Thymus (tissue), 11 donors: ENCODE data around the gene ANKRD13D. TPM values are rescaled to one million over a fixed set of nuclear protein-coding genes. Genes with fewer than 3 reads are reported as not detected.
A peak's percentile ranks its signal among the peaks of the same experiment; 100 is the strongest.

Source experiments
- DNase-seq, 9 donors: peaks; one replicate each; pipeline ENCODE4 v3.0.0-alpha.2; 2013; ENCODE audit warnings: low spot score in 9 of 9, low read depth in 6 of 9, missing footprints in 1 of 9
- H3K27ac ChIP-seq, 2 donors: one replicate each; pipeline ENCODE4 v1.5.1; 2013; ENCODE audit warnings: control low read depth in 1 of 2, low read depth in 1 of 2, low read length in 1 of 2, mild to moderate bottlenecking in 1 of 2, moderate library complexity in 1 of 2
- H3K27me3 ChIP-seq, 2 donors: one replicate each; pipeline ENCODE4 v1.5.1; 2013; ENCODE audit warnings: low read length in 1 of 2; ENCODE audit not compliant: control insufficient read depth in 2 of 2, insufficient read depth in 1 of 2
- H3K36me3 ChIP-seq, 2 donors: one replicate each; pipeline ENCODE4 v1.5.1; 2013; ENCODE audit warnings: low read length in 1 of 2, mild to moderate bottlenecking in 1 of 2, moderate library complexity in 1 of 2; ENCODE audit not compliant: control insufficient read depth in 2 of 2, insufficient read depth in 2 of 2
- H3K4me1 ChIP-seq, 2 donors: one replicate each; pipeline ENCODE4 v1.5.1; 2013; ENCODE audit warnings: low read length in 2 of 2; ENCODE audit not compliant: control insufficient read depth in 2 of 2, insufficient read depth in 2 of 2
- H3K4me3 ChIP-seq, 2 donors: one replicate each; pipeline ENCODE4 v1.5.1; 2013; ENCODE audit warnings: low read length in 2 of 2, control low read depth in 1 of 2, mild to moderate bottlenecking in 1 of 2
- H3K9me3 ChIP-seq, 2 donors: one replicate each; pipeline ENCODE4 v1.5.1; 2013; ENCODE audit warnings: low read length in 1 of 2, mild to moderate bottlenecking in 1 of 2; ENCODE audit not compliant: control insufficient read depth in 2 of 2, insufficient read depth in 1 of 2
- WGBS: extraction: QIAGEN DNeasy Blood & Tissue Kit; methylation state at CpG from one replicate; pipeline ENCODE4 v1.1.7; 2013; 5-methylcytosine and 5-hydroxymethylcytosine counted together
- polyA plus RNA-seq: library from polyadenylated mRNA; stranded (reverse); fragments of 200-250 nt; gene quantifications from one replicate; pipeline ENCODE4 v1.2.3, GENCODE V29; 2013
- total RNA-seq: library from RNA; stranded (reverse); fragments of 120-200 nt; gene quantifications from one replicate; pipeline ENCODE4 v1.2.4, GENCODE V29; 2013
- donor health status: healthy.

ANKRD13D gene
- total and polyA plus RNA-seq, 2 donors: 32.1 to 99.1 TPM

GRCh38 chr11:67250059-67251043 is 38.8 kb upstream of the ANKRD13D start:
- Histone ChIP-seq H3K4me3 (no peak overlapping the region), H3K27me3 (no peaks in the 10 kb centered on the region), H3K4me1 (no peaks in the 10 kb centered on the region), H3K9me3 (no peaks in the 10 kb centered on the region), H3K36me3 (peaks cover 92 to 100% of the 10 kb centered on the region in 2 donors), H3K27ac (no peak overlapping the region)
- no peak for DNase-seq
- WGBS: 97% methylated on average over 37 of the region's 37 CpGs

GRCh38 chr11:67251841-67252240 is 37.3 kb upstream of the ANKRD13D start:
- Histone ChIP-seq H3K4me3 (no peak overlapping the region), H3K4me1 (no peaks in the 10 kb centered on the region), H3K27me3 (no peaks in the 10 kb centered on the region), H3K27ac (no peak overlapping the region), H3K9me3 (no peaks in the 10 kb centered on the region), H3K36me3 (peaks cover 93 to 98% of the 10 kb centered on the region in 2 donors)
- WGBS: 95% methylated on average over 1 of the region's 1 CpG
- DNase-seq: no peak

DNA sequence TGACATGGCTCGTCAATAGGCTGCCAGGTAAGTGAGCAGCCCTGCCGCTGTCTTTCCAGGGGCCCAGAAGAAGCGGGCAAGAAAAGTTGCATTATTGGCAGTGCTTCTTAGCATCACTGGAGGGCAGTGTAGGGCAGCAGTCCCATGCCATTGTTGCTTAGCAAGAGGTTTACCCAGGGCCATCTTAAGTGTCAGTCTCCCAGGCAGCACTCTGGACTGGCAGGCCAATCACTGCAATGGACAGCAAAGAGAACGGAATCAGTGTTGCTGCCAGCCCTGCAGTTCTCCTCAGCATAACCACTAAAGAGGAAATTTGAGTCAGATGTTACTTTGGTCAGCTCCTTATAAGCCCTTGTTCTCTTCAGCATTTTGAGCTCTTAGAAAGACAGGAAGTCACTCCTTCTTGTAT is 36.3 kb upstream of the ANKRD13D start:
- Histone ChIP-seq H3K9me3 (no peaks in the 10 kb centered on the region), H3K4me1 (no peaks in the 10 kb centered on the region), H3K27me3 (no peaks in the 10 kb centered on the region), H3K36me3 (peaks cover 91 to 93% of the 10 kb centered on the region in 2 donors), H3K27ac (no peak overlapping the region), H3K4me3 (no peak overlapping the region)
- peak in 1 of 9 donors; percentile 57 for DNase-seq
- WGBS: 94% methylated on average over 4 of the region's 4 CpGs

- no peaks in the 10 kb centered on the region for H3K4me1 ChIP-seq
- H3K9me3 ChIP-seq: no peaks in the 10 kb centered on the region
- H3K27me3 ChIP-seq: no peaks in the 10 kb centered on the region
- WGBS: 97% methylated on average over 14 of the region's 14 CpGs
- H3K4me3 ChIP-seq: no peak overlapping the region
- no peak overlapping the region for H3K27ac ChIP-seq
- H3K36me3 ChIP-seq: peaks cover 79 to 81% of the 10 kb centered on the region in 2 donors
- DNase-seq: no peak
Measured at GRCh38 chr11:67253872-67254624, 35.1 kb upstream of the ANKRD13D start.

GRCh38 chr11:67254798-67255197 is 34.3 kb upstream of the ANKRD13D start:
- 94% methylated on average over 15 of the region's 15 CpGs for WGBS

DNA sequence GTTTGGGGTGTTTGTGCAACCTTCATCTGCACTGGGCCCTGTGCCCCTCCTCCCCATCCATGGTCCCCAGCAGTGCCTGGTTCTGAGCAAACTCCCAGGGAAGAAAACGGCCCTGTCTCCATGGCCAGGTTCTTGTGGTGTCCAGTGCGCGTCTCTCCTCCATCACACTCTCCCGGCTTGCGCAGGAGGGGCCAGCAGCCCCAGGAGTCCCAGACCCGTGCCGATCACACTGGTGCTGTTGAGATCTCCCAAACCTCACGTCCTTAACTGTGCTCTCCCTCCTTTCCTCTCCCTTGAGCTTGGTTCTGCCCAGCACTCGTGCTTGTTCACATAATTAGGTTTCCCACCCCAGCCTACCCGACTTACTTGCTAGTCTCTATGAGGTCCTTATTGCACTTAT is 33.8 kb upstream of the ANKRD13D start:
- no peak overlapping the region for H3K4me3 ChIP-seq
- H3K36me3 ChIP-seq: peaks cover 66 to 68% of the 10 kb centered on the region in 2 donors
- H3K27me3 ChIP-seq: peaks cover 0 to under 1% of the 10 kb centered on the region in 2 donors
- H3K27ac ChIP-seq: no peak overlapping the region
- DNase-seq: no peak
- H3K9me3 ChIP-seq: no peaks in the 10 kb centered on the region
- 96% methylated on average over 10 of the region's 10 CpGs for WGBS
- H3K4me1 ChIP-seq: no peaks in the 10 kb centered on the region

More at GRCh38 chr11:67254798-67255197, 34.3 kb upstream of the ANKRD13D start:
- H3K4me3 ChIP-seq: no peak overlapping the region
- peaks cover 72 to 74% of the 10 kb centered on the region in 2 donors for H3K36me3 ChIP-seq
- no peak overlapping the region for H3K27ac ChIP-seq
- H3K27me3 ChIP-seq: no peaks in the 10 kb centered on the region
- no peak for DNase-seq
- no peaks in the 10 kb centered on the region for H3K4me1 ChIP-seq
- H3K9me3 ChIP-seq: no peaks in the 10 kb centered on the region

DNA sequence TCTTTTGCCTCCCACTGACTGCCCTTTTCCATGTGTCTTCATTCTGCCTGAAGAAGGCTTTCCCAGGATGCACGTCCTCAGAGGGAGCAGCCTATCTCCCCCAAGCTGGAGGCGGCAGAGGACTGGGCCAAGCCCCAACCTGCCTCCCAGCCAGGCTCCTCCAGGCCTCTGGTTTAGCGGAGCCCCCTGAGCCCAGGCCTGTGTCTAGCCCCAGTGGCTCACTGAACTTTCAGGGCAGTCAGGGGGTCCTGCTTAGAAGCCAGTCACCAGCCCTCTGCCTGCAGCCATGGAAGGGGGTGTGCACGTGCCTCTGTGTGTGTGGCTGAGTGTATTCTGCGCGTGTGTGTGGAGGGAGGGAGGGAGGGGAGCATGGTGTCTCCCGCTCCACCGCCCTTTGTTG is 33.2 kb upstream of the ANKRD13D start:
- no peak for DNase-seq
- Histone ChIP-seq H3K9me3 (no peaks in the 10 kb centered on the region), H3K36me3 (peaks cover 61 to 63% of the 10 kb centered on the region in 2 donors), H3K27me3 (peaks cover 0 to 2% of the 10 kb centered on the region in 2 donors), H3K4me3 (no peak overlapping the region), H3K27ac (no peak overlapping the region), H3K4me1 (no peaks in the 10 kb centered on the region)
- 96% methylated on average over 8 of the region's 8 CpGs for WGBS

DNA sequence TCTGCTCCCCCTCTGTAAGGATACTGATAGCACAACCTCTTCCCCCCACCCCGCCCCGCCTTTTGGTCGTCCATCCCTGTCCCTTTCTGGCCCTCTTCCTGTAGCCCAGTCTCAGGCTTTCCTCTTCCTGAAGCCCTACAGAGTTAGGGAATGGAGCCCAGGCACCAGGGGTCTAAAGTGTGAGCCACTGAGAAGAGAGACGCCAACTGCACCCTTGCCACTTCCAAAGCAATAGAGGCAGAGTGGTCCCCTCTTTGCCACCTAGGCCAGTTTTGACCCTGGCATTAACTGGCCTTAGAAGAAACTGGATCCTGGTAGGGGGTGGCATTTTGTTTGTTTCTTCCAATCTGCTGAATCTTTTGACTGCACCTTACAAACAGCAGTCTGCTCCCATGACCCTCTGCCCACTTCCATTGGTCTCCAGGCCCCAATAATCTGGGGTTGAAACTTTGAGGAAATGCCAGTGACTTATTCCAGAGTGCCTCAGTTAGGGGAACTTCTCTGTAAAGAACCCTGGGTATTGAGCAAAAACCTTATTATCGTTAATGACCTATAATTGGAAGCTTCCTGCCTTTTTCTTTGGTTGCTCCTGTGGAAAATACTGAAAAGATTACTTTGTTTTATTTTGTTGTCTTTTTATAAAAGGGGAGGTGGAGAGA is 32.5 kb upstream of the ANKRD13D start:
- no peak for DNase-seq
- Histone ChIP-seq H3K9me3 (no peaks in the 10 kb centered on the region), H3K4me3 (no peak overlapping the region), H3K27me3 (peaks cover 0 to 7% of the 10 kb centered on the region in 2 donors), H3K4me1 (peaks cover 3 to 6% of the 10 kb centered on the region in 2 donors), H3K27ac (no peak overlapping the region), H3K36me3 (peaks cover 54 to 56% of the 10 kb centered on the region in 2 donors)
- WGBS: 93% methylated on average over 5 of the region's 5 CpGs
